Middle frontal gyrus (tissue), 1 donor: ENCODE data around the gene POGZ.
A peak's percentile ranks its signal among the peaks of the same experiment; 100 is the strongest.
"Not testable (repeated sequence)": the region's sequence is repeated elsewhere in the genome, so short reads cannot be mapped to it uniquely, and the experiment has no call there.

ENCODE experiments used
- DNase-seq: peaks from one replicate; pipeline ENCODE4 v3.0.0-alpha.2; 2015; ENCODE audit warnings: low spot score; ENCODE audit errors: extremely low spot score

POGZ gene

GRCh38 chr1:151416231-151416630, 43.1 kb downstream of the POGZ start:
- no peak for DNase-seq

- DNase-seq: no peak
These were observed 47.4 kb downstream of the POGZ start for GRCh38 chr1:151411884-151412283.

DNA sequence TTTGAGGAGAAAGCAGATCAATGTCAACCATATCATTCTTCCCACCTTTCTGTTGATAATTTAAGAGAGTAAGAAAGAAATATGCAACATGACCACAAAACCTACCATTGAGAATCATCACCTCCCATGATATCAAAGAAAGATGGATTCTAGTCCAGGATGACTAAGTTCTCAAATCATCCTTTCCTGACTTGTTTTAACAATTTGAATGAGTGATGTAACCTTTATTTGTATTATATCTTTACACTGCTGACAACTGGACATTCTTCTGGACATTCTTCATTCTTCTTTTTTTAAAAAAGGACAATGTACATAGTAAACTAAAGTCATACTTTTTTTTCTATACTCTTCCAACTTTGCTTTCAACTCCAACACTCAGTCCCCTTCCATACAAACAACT, 50.4 kb downstream of the POGZ start:
- DNase-seq: no peak

DNA sequence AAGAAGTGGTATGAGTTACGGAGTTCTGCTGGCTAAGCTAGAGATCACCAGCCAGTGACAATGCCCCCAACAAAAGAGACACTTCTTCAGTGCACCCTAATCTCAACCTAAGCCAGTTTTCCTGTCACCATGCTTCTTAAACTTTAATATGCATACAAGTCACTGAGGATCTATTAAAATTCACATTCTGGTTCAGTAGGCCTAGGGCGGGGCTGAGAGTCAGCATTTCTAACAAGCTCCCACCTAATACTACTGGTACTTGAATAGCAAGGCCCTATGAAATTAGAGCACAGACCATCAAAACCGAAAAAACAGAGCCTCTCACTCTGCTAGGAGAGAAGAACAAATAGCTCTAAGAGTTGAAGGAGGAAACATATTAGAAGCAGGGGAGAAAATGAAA, 52.0 kb downstream of the POGZ start:
- DNase-seq: no peak

DNA sequence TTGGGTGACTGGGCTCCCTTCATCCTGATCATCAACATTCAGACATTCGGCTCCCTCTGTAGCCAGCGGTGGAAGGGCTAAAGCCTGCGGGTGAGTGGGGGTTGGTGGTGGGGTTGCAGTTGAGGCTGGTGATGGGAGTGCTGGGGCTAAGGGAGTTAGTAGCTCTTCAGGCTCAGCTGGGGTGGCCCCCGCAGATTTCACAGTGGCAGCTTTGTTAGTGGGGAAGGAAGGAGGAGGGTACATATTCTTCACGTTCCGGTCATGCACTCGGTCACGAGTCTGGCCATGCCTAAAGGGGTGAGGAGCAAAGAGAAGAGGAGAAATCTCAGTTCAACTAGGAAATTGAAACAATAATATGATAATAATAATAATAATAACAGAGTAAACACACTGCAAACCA, 53.1 kb downstream of the POGZ start:
- DNase-seq: no peak

GRCh38 chr1:151405187-151405951, 53.9 kb downstream of the POGZ start:
- DNase-seq: no peak

GRCh38 chr1:151403612-151404011, 55.7 kb downstream of the POGZ start:
- no peak for DNase-seq

DNA sequence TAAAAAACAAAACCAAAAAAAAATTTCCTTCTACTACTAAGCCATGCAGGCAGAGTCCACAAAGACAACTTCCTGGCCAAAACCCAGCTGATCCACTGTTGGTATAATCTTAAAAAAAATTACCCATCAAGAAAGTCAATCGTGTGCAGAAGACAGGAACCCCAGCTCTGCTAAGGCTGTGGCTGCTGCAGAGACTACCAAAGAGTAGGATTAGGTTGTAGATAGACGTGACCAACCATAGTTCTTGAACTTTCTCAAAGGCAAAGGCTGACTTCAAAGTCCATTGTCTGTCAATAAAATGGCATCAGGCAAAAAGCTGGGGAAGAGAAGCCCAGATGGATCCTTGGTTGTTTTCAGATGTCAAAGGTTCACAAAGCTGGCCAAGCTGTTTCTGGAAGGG, 56.5 kb downstream of the POGZ start:
- no peak for DNase-seq

DNA sequence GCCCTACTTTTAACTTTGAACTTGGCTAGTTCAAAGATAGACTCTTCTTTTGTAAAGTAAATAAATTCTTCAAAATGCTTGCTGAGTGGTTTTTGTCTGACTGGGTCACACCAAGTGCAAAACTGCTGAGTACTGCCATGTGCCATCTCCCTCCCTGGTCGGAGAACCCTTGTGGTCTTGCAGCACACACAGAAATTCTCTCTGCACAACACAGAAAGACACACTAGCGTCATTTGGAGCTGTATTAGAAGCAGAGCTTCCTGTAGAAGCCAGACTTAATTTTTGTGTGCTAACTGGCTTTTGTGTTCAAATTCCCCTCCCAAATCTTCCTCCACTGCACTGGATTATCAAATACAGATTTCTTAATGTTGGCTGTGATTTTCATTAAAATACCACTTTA, 57.4 kb downstream of the POGZ start:
- DNase-seq: no peak

- DNase-seq: no peak
These were observed 58.0 kb downstream of the POGZ start for GRCh38 chr1:151401125-151401788.

GRCh38 chr1:151399324-151400171, 59.7 kb downstream of the POGZ start, which contains the start of gene PSMB4:
Gene PSMB4 (plus strand): TSS chr1:151399573. CDS start chr1:151399588, 15 bp downstream.
- peak; percentile 92 for DNase-seq

- not testable (repeated sequence) for DNase-seq
These were observed 63.0 kb downstream of the POGZ start for GRCh38 chr1:151396265-151396664.

DNA sequence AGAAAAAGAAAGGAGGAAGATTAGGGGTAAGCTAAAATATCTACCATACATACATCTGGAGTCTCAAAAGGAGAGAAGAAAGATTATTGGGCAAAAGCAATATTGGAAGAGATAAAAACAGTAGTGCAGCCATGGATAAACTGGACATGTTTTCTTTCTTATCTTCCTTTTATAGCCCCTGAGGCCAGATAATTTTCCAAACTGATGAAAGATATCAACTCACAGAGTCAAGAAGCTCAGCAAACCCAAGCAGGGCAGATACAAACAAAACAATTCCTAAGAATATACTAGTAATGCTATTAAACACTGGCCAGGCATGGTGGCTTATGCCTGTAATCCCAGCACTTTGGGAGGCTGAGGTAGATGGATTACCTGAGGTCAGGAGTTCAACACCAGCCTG, 65.7 kb downstream of the POGZ start:
- no peak for DNase-seq

DNA sequence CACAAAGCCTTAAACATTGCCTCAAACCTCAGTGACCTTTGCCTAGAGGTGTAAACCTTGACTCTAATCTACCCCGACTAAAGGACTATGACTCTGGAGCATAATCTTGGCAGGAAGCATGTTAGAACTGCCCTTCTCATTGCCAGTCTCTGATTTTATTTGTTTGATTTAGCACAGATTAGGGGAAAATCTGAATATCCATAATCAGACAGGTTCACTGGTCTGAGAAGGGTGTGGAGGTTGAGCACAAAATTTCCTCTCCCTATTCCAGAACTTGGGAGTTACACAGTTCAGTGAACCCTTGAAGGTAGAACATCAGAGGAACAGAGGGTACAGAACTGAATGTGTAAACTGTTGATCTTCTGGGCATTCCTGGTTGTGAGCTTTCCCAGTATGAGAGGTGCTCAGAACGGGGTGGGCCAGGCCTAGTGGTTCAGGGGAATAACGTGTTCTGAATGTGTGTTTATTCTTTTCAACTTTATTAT, 68.2 kb downstream of the POGZ start:
- DNase-seq: no peak

DNA sequence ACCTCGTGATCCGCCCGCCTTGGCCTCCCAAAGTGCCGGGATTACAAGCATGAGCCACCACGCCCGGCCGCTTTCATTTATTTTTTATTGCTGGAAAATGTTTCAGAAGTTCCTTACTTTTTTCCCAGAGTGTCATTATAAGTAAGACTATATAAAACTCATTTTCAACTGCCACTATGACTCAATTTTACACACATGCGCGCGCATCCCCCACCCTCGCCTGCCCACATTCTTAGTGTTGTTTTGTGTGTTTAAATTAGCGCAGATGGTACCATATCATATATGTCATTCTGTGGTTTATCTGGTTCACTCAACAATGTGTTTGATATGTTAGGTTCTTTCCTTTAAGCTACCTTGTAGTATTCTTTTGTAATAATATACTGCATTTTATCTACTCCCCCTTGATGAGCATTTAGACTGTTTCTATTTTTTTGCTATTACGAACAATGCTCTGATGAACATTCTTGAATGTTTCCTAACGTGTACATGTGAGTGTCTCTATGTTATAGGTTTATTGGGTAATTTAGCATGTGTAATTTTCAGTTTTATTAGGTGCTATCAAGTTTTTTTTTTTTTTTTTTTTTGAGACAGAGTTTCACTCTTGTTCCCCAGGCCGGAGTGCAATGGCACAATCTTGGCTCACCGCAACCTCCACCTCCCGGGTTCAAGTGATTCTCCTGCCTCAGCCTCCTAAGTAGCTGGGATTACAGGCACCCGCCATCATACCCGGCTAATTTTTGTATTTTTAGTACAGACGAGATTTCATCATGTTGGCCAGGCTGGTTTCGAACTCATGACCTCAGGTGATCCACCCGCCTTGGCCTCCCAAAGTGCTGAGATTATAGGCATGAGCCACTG, 68.8 kb downstream of the POGZ start:
- DNase-seq: not testable (repeated sequence)

- no peak for DNase-seq
These were observed 73.3 kb downstream of the POGZ start for GRCh38 chr1:151386002-151386401.

DNA sequence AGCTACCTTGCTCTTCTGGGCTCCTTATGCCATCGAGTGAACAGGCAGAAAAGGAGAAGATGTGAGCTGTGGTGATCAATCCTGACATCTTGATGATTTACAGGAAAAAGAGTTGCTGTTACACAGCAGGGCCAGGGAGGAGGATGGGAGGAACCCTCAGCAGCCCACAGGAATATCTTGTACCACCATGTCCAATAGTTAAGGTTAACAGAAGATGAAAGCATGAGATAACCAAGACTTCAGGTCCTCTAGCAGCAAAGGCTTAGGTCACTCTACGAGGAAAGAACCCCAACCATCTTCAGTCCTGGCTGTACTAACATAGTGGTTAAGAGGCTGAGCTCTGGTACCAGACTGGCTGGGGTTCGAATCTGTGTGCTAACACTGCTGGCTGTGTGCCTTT, 74.7 kb downstream of the POGZ start:
- no peak for DNase-seq

- no peak for DNase-seq
These were observed 82.0 kb downstream of the POGZ start for GRCh38 chr1:151377150-151377884.

DNA sequence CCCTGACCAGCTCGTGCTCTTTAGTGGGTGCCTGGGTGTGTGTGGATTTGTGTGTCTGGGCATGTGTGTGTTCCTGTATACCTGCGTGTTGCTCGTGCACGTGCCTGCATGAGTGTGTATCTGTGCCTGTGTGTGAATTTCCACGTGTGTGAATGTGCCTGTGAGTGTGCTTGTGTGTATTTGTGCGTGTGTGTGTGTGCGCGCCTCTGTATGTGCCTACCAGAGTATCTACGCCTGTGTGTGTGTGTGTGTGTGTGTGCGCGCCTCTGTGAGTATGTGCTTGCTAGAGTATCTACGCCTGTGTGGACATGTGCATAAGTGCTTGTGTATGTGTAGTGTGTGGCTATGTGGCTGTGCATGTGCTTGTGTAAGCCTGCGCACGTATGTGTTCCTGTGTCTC, 86.1 kb downstream of the POGZ start:
- DNase-seq: no peak
